ENCODE measurements around the gene SEPSECS. TPM values are rescaled to one million over a fixed set of nuclear protein-coding genes. Genes with fewer than 3 reads are reported as not detected.

The SEPSECS gene
- total RNA-seq, 4 donors from 2014 or later = 4.2 to 21.8 (median 9.6) TPM

DNA sequence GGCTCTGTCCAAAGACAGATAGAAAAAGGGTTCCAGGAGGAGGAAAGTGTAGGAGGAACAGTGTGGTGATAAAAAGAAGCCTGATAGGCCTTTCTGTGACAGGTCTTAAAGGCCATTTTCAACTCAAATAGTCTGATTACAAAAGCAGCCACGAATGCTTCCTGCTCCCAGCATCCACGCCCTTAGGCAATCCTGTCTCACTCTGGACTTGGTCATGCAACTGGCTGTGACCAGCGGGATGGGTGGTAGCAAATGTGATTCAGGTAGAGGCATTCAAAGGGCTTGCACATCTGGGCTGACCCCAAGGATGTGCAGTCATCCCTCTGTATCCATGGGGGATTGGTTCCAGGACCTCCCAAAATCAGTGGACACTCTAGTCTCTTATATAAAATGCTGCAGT lies 14.4 kb upstream of the SEPSECS start:
- peaks cover 15% of the 10 kb centered on the region for H3K4me1 ChIP-seq
- H3K27me3 ChIP-seq = no peaks in the 10 kb centered on the region
- H3K4me3 ChIP-seq = no peak overlapping the region
- H3K36me3 ChIP-seq = peaks cover 4% of the 10 kb centered on the region
- WGBS = 75% methylated on average over 3 of the region's 3 CpGs
- no peaks in the 10 kb centered on the region for H3K9me3 ChIP-seq
- no peak for DNase-seq (ENCODE audit: low spot score in 2 of 2)
- TF ChIP-seq CTCF (IDR thresholded peaks at IDR 0.05) (no peak), POLR2A (IDR thresholded peaks at IDR 0.05) (no peak), POLR2AphosphoS5 (IDR thresholded peaks at IDR 0.05) (no peak)
- H3K27ac ChIP-seq = no peak overlapping the region

DNA sequence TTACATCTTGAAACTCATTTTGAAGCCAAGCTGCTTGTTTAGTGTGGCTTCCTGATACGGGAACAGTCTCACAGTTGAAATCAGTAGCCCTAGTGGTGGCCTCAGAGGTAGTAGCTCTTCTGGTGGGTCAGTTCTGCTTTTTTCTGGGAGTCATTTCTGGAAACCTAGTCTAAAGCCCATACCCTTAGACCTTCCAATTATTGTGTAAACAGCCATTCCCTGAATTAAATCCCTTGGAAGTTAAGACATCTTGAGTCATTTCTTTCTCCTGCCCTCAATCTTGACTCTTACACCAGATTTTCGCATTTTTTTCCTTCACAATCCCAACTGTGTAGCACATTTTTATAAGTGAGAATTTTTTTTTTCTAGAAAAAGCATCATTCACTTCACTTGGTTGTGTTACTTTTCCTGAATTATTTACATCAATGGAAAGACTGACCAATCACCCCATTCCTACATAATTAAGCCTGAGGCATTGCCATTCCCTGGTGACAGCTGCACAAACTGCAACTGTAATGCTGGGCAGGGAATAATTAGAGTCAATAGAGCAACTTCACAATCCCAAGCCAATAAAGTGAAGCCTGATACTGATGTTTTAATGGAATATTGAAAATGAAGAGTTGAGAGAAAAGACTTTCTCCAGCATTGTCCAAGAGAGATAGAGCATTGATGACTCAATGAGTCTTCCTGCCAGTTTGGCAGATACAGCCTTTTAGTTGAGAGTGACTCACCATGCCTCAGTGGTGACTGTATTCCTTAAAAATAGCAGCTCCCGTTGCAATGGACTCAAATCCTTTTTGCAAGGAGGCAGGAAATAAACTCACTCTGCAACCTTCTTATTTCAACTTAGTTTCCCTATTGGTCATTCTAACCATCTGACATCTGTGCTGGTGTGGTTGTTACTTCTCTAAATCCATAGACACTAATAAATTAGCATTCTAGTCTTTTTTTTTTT lies 13.0 kb upstream of the SEPSECS start:
- H3K4me3 ChIP-seq = no peak overlapping the region
- H3K27ac ChIP-seq = peak overlapping the region; percentile 64
- H3K27me3 ChIP-seq = no peaks in the 10 kb centered on the region
- H3K4me1 ChIP-seq = peaks cover 17% of the 10 kb centered on the region
- TF ChIP-seq CTCF (IDR thresholded peaks at IDR 0.05) (no peak), EP300 (IDR thresholded peaks at IDR 0.05) (no peak), POLR2AphosphoS5 (IDR thresholded peaks at IDR 0.05) (no peak), POLR2A (IDR thresholded peaks at IDR 0.05) (no peak)
- no peaks in the 10 kb centered on the region for H3K9me3 ChIP-seq
- DNase-seq (ENCODE audit: low spot score in 2 of 2) = no peak
- WGBS = 36% methylated on average over 3 of the region's 3 CpGs
- H3K36me3 ChIP-seq = peaks cover 4% of the 10 kb centered on the region

DNA sequence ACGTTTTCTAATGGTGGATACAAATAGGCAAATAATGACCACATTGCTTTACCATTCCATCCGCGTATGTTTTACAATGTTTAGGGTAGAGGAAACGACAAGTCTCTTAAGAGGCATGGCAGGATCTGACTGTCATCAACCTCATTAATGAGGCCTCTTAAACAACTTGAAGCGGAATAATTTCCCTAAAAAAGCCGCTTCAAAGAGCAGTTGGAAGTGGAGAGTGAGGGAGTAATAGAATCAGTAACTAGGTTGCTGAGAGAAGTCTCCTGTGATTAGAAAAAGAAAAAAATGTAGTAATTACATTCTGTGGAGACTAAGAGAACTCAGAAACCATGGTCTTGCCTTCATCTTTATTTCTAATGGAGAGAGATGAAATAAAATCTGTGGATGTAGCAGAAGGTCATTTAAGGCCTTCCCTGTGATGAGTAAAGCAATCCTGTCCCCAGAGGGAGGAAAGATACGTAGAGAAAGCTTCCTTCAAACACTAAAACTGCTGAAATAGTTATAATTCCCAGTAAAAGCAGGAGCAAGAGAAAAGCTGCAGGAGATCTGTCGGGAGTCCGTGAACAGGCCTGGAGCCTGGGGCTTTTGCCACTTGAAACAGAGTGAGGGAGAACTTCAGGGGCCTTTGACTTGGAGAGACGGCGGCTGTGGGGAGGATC lies 11.1 kb upstream of the SEPSECS start:
- 80% methylated on average over 11 of the region's 11 CpGs for WGBS
- Histone ChIP-seq H3K9me3 (no peaks in the 10 kb centered on the region), H3K4me1 (peaks cover 17% of the 10 kb centered on the region), H3K27me3 (no peaks in the 10 kb centered on the region), H3K4me3 (no peak overlapping the region), H3K27ac (no peak overlapping the region), H3K36me3 (peaks cover 4% of the 10 kb centered on the region)
- no peak for DNase-seq (ENCODE audit: low spot score in 2 of 2)
- no peak for TF ChIP-seq POLR2AphosphoS5 (IDR thresholded peaks at IDR 0.05)

- no peaks in the 10 kb centered on the region for H3K36me3 ChIP-seq
- no peaks in the 10 kb centered on the region for H3K27me3 ChIP-seq
- no peak overlapping the region for H3K4me3 ChIP-seq
- H3K27ac ChIP-seq = no peak overlapping the region
- no peak for DNase-seq (ENCODE audit: low spot score in 2 of 2)
- H3K9me3 ChIP-seq = no peaks in the 10 kb centered on the region
- TF ChIP-seq CTCF (IDR thresholded peaks at IDR 0.05) (no peak), EP300 (IDR thresholded peaks at IDR 0.05) (no peak), POLR2AphosphoS5 (IDR thresholded peaks at IDR 0.05) (no peak), POLR2A (IDR thresholded peaks at IDR 0.05) (no peak)
- H3K4me1 ChIP-seq = peaks cover 17% of the 10 kb centered on the region
Observed at GRCh38 chr4:25169446-25169845, 9.2 kb upstream of the SEPSECS start.

- H3K4me3 ChIP-seq = no peak overlapping the region
- no peak for DNase-seq (ENCODE audit: low spot score in 2 of 2)
- no peak overlapping the region for H3K27ac ChIP-seq
- no peaks in the 10 kb centered on the region for H3K9me3 ChIP-seq
- TF ChIP-seq EP300 (IDR thresholded peaks at IDR 0.05) (no peak), POLR2AphosphoS5 (IDR thresholded peaks at IDR 0.05) (no peak), POLR2A (IDR thresholded peaks at IDR 0.05) (no peak), CTCF (IDR thresholded peaks at IDR 0.05) (no peak)
- 93% methylated on average over 4 of the region's 4 CpGs for WGBS
- H3K27me3 ChIP-seq = no peaks in the 10 kb centered on the region
- H3K36me3 ChIP-seq = no peaks in the 10 kb centered on the region
- peaks cover 16% of the 10 kb centered on the region for H3K4me1 ChIP-seq
Observed at GRCh38 chr4:25165916-25166315, 5.7 kb upstream of the SEPSECS start.
